ENCODE data around the gene SLC4A3.

GRCh38 chr2:219665926-219666325 lies 38.5 kb downstream of the SLC4A3 start:
- TF ChIP-seq, protein P1, sequence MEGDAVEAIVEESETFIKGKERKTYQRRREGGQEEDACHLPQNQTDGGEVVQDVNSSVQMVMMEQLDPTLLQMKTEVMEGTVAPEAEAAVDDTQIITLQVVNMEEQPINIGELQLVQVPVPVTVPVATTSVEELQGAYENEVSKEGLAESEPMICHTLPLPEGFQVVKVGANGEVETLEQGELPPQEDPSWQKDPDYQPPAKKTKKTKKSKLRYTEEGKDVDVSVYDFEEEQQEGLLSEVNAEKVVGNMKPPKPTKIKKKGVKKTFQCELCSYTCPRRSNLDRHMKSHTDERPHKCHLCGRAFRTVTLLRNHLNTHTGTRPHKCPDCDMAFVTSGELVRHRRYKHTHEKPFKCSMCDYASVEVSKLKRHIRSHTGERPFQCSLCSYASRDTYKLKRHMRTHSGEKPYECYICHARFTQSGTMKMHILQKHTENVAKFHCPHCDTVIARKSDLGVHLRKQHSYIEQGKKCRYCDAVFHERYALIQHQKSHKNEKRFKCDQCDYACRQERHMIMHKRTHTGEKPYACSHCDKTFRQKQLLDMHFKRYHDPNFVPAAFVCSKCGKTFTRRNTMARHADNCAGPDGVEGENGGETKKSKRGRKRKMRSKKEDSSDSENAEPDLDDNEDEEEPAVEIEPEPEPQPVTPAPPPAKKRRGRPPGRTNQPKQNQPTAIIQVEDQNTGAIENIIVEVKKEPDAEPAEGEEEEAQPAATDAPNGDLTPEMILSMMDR (conservative IDR thresholded peaks at IDR 0.05) = no peak
- no peak for TF ChIP-seq EZH2 (IDR thresholded peaks at IDR 0.05; ENCODE audit: low read depth)
